GM21717 (cell line): ENCODE results near the gene HTR3A.

ENCODE experiments used
- ATAC-seq: cut with Tn5 transposase; IDR thresholded peaks from one replicate; pipeline ENCODE4 v1.9.1; 2021; ENCODE audit warnings: mild to moderate bottlenecking, moderate library complexity; ENCODE audit not compliant: unreplicated experiment

The HTR3A gene

DNA sequence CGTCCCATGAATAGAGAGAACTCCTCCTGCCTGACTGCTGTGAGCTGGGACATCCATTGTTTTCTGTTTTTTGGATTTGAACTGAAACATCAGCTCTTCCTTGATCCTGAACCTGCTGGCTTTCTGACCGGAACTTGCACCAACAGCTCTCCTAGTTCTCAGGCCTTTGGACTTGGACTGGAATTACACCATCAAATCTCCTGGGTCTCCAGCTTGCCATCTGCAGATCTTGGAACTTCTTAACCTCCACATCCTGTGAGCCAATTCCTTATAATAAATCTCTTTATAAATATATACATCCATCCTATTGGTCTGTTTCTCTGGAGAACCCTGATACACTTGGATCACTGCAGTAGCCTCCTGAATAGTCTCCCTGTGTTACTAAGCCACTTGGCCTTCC lies 42.1 kb downstream of the HTR3A start:
- no peak for ATAC-seq

DNA sequence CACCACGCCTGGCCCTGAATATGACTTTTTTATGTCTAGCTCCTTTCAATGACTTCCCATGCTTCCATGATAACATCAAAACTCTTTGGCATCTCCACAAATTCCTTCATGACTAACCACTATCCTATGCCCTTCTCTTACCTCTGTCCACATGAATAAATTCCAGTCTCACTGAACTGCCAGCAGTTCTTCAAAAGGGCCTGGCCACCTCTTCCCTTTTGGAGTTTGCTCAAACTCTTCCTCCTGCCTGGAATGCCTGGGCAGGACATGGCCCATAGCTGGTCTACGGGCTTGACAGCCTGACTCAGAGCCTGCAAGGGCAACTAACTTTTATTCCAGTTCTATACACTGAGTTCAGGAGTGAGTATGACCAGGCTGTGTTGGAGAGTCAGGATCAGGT lies 42.8 kb downstream of the HTR3A start:
- ATAC-seq, result no peak

DNA sequence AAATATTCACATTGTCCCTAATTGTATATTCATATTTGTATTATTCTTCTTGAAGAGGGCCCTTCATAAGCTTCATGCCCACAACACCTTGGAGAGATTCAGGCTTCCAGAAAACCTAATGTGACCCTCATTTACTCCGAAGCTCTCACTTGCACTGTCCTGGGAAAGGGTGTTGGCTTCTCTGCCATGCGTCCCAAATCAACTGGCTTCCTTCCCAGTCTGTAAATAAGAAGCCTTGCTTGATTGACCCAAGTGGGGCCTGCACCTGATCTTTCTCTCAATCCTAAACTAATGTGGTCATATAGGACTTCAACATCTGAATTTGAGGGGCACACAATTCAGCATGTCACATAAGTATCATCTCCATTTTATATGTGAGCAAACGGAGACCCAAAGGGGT lies 44.1 kb downstream of the HTR3A start:
- ATAC-seq, result no peak

DNA sequence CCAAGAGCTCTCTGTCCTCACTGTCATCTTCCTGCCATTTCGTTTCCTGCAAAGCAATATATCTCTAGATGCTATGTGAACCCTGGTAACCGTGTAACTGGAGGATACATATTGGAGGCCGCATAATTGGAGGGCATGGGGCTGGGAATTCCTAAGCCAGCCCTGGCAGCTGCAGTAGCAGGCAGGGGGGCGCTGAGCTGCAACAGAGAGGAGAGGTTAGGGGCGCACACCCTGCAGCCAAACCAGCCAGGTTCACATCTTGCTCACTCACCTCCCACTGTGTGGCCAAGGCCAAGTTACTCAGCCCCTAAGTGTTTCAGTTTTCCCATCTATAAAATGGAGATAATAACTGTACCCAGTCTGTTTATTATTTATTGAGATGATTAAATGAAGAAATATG lies 44.7 kb downstream of the HTR3A start:
- ATAC-seq, result no peak

DNA sequence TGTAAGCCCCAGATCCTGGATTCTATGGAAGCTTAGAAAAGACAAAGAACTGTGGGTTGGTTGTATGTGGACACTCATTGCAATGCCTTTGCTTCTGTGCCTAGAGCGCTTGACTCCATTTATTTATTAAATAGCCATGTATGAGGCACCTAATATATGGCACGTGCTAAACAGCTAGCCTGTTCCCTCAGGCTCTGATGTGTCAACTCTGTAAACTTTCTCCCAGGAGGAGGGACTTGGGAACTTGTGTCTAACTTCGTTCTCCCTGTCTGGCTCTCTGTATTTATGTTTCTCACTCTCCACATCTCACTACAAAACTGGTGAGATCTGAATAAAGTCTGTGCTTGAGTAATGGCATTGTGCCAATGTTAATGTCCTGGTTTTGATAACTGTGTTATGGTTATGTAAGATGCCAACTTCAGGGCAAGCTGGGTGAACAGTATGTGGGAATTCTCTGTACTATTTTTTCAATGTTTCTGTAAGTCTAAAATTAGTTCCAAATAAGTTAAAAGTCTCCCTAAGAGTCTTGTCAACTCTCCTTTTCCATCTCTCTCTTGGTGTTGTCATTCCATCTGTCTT lies 50.5 kb downstream of the HTR3A start:
- no peak for ATAC-seq

DNA sequence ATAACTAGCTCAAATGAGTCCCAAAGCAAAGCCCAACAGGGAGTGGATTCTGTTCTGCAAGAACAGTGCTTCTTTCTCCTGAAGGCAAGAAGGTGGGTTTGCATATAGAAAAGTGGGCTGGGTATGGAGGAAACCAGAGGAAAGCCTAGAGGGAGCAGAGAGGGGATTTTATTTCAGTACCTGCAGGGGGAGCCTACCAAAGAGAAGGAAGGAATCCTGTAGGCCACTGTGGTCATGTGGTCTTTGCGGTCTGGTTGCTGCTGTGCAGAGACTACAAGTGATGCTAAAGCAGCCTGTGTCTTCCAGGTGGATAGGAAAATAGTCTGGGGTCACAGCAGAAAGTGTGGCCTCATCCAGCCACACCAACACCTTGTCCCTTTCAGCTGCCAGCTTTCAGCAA lies 51.4 kb downstream of the HTR3A start:
- ATAC-seq, result no peak

DNA sequence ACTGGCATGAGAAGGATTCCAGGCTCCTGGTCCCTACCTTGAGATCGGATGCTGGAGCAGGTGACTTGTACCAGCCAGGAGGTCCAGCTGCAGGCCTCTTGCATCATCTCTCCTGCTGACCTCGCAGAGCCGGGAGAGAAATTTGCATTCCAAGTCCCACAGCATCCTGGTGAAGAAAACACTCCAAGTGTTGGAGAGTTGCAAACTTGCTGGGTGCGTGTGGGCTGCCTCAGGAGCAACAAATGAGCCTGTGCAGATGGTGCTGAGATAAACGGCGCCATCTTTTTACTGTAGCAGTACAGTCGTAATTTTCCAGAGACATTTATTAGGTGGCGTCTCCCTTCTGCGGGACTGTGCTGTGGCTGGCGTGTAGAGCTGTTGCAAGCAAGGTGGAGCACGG lies 52.5 kb downstream of the HTR3A start:
- ATAC-seq, result no peak

DNA sequence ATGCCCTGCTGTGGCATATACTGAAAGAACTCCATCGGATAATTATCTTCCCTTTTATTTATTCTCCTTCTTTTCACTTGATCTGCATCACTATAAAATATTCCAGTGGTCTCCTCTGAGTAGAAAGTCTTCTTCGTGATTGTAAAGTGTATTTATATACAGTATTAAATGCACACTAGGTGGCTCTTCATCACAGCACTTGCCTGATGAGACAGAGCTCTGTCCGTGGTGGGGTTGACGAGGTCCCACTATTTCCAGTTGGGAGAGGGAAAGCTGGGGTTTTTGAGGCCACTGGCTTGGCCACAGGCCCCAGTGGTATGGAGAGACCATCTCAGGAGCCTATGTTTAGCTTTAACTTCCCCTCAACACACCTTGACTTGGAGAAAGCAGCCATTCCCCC lies 53.0 kb downstream of the HTR3A start:
- ATAC-seq, result no peak

DNA sequence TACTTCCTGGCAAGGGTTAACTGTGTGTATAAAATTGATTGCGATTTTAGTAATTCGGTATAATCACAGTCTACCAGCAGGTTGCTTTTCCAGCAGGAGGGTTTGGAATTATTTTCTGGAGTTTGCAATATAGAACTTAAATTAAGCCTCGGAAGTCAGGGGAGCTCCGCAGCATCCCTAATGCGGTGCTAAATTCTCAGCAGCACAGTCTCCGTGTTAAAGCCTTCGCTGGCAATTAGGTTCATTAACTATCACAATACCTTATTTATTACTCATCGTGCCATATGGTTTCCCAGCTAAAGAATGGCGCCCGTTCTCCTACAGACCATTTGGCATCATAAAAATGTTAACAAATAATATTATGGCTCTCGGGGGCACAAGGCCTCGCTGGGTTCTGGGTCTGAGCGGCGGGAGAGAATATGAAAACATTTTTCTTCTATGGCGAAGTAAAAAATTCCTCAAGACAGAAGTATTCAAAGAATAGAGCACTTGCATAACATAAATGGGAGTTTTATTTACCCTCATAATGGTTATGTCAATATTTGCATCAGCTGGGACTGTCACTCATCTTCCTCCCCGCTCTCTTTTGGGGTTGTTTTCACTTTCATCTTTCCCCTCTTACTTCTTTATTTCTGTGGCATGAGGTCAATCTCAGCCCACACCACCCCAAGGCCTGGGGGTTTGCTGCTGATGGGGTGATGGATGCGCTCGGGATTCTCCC lies 56.5 kb downstream of the HTR3A start:
- no peak for ATAC-seq

DNA sequence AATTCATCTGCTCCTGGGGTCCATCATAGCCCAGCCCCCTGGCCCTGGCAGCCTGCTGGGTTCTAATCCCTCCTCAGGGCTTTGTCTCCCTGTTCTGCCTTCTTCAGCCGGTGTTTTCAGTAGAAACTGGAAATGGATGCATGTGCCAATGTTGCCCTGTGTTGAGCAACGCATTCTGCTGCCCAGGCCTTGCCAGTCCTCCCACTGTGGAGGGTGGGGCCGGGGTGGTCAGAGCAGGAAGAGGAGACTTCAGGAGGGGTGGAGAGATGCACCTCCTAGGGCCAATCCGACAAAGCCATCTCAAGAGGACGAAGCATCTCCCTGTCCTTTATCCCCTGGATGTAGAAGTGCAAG lies 57.0 kb downstream of the HTR3A start:
- no peak for ATAC-seq

DNA sequence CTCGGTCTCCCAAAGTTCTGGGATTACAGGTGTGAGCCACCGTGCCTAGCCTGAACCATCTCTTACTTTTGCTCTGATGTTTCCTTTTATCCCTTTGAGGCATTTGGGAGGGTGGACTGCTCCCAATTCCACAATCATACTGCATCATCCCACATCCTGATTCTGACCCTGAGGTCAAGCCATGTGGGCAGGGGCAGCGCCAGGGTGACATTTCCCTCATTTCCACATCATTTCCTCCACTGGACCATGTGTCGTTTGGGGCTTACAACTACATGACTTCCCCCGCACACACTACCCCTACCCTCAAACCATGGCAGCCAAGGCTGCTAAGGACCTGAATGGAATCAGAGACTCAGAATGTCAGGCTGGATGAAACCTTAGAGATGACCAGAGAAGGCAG lies 58.2 kb downstream of the HTR3A start:
- no peak for ATAC-seq

DNA sequence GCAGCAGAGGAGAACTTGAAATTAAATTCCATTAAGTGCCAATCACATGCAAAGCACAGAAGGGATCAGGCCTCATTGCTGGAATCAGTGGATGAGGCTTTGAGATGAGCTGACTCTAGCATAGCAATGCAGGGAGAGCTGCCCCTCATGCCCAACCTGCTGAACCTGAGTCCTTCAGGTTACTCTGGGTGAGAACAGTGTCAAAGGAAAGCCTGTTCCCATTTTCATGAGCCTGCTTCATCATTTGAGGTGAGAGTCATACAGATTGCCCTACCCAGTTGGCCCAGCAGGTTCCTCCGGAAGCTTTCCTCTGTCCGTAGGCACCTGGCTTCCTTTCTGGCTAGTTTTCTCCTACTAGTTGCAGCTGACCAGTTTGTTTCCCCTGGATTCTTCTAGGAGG lies 58.7 kb downstream of the HTR3A start:
- no peak for ATAC-seq

DNA sequence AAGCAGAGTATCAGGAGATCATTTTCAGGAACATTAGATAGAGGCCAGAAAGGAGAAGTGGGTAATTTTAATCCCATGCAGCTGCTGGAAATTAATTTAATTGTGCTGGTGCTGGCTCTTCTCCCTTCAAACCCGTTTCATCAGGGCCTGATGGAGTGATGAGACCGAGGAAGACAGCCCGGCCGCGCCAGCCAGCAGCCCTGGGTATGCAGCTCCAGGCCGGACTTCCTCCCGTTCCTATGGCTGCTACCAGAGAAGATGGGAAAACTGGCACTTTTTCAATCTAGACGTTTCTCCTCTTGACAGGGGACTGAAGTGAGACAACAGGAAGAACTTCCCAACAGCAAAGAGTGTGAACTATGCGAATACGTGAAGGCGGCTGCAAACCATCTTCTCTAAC lies 60.0 kb downstream of the HTR3A start:
- ATAC-seq, result no peak

DNA sequence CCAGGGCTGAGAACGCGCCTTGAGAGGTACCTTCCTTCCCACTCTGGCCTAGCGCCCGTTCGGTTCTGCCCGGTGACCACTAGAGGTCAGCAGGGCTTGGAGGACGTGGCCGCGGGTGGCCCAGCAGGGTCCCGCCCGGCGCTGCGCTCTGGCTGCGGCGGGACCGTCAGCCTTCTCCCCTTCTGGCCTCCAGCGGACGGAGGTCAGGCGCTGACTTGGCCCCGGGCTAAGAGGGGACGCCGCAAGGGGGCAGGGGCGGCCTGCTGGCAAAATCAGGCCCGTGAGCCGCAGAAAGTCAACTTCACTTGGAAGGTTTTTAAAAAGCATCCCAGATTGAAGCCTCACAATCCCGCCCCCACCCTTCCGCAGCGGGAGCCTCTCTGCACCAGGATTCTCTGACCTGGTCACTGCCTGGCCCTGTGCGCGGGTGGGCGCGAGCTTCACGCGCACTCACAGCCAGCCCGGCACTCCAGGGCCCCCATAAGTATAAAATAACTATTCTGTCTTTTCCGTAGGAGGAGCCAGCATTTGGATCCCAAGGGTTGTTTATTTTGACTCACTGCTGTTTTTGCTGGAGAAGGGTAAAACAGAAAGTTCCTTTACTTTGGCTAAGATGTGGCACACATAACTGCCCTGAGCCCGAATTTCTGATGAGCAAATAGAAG lies 61.4 kb downstream of the HTR3A start:
- no peak for ATAC-seq

DNA sequence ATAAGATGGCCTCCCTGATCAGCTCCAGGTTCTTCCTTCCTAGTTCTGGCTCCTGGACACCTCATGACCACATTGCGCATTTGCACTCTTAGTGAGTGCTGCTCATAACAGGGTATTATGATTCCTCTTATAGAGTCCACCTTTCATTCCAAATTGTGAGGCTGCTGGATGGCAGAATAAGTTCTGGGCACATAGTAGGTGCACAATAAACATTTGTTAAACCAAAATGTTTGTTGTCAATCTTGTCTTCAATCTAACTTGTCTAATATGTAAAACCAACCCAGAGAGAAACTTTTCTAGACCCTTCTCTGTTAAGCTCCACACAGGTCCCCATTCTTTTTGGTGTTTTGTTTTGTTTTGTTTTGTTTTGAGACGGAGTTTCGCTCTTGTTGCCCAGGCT lies 62.0 kb downstream of the HTR3A start:
- ATAC-seq, result no peak

DNA sequence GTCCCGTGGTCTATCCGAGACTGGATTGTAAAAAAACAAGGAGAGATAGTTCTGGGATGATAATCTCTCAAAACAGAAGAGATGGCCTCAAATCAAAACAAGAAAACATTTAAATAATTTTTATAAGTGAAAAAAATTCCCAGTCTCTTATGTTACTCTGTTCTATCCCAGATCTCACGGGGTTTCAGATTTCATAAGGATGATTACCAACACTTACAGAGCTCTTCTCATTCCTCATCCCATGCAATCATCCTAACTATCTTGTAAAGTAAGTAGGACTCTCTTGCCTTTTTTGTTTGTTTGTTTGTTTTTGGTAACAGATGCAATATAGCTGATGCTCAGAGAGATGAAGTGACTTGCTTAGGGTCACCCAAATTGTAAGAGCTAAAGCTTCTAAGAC lies 64.6 kb downstream of the HTR3A start:
- ATAC-seq, result no peak
